SK-N-SH (cell line): ENCODE measurements around the gene BTBD2. TPM values are rescaled to one million over a fixed set of nuclear protein-coding genes. Genes with fewer than 3 reads are reported as not detected.

ENCODE experiments used
- CTCF ChIA-PET: fragments of 300-600, 350-600 bp; formaldehyde crosslinking; extraction: SDS; loops from one replicate; lab custom pipeline; 2021; lab: Yijun Ruan, JAX
- POLR2A ChIA-PET: fragments of 350-600 bp; sonication (Branson Sonifier 250); formaldehyde crosslinking; extraction: SDS; loops from one replicate; lab custom pipeline; 2020; ENCODE audit warnings: antibody characterized with exemption, inconsistent platforms; lab: Yijun Ruan, JAX
- DNase-seq: peaks from one replicate; pipeline ENCODE4 v3.0.0; 2012
- H2AFZ ChIP-seq: fragments of 200-600 bp; sonication (generic); 2 replicates; pipeline ENCODE4 v1.8.1; 2016; ENCODE audit warnings: antibody characterized with exemption, mild to moderate bottlenecking, low read depth
- H3F3A ChIP-seq: fragments of 200-600 bp; sonication (generic); replicated peaks from 2 replicates; pipeline ENCODE3; 2016; ENCODE audit warnings: antibody characterized with exemption, mild to moderate bottlenecking; ENCODE audit not compliant: insufficient read depth
- H3K27ac ChIP-seq, 2 experiments: fragments of 200-500 bp in 1 of 2; fragments of 200-600 bp in 1 of 2; sonication (Bioruptor generic) in 1 of 2; sonication (generic), shearing (Covaris generic) in 1 of 2; 2 replicates each; pipeline versions ENCODE4 v1.5.1 to v1.6.1; 2014 to 2016; ENCODE audit warnings: low read depth in 2 of 2, inconsistent platforms in 1 of 2, low read length in 1 of 2, mild to moderate bottlenecking in 1 of 2, mixed read lengths in 1 of 2
- H3K27me3 ChIP-seq: fragments of 200-600 bp; sonication (generic), shearing (Covaris generic); 2 replicates; pipeline ENCODE4 v1.6.1; 2016; ENCODE audit warnings: mixed run types; ENCODE audit not compliant: insufficient read depth
- H3K36me3 ChIP-seq, 2 experiments: fragments of 200-500 bp in 1 of 2; fragments of 200-600 bp in 1 of 2; sonication (Bioruptor generic) in 1 of 2; sonication (generic) in 1 of 2; replicated peaks in 1 of 2; 2 replicates each; pipeline versions ENCODE3 to v1.5.1; 2014 to 2016; ENCODE audit warnings: low read length in 1 of 2, mild to moderate bottlenecking in 1 of 2; ENCODE audit not compliant: insufficient read depth in 2 of 2, control insufficient read depth in 1 of 2
- H3K4me1 ChIP-seq, 2 experiments: fragments of 200-500 bp in 1 of 2; fragments of 200-600 bp in 1 of 2; sonication (Bioruptor generic) in 1 of 2; sonication (generic), shearing (Covaris generic) in 1 of 2; 2 replicates each; pipeline versions ENCODE4 v1.5.1 to v1.6.1; 2014 to 2016; ENCODE audit warnings: low read depth in 1 of 2, low read length in 1 of 2, mixed run types in 1 of 2; ENCODE audit not compliant: insufficient read depth in 2 of 2, control insufficient read depth in 1 of 2
- H3K4me2 ChIP-seq: fragments of 200-600 bp; sonication (generic), shearing (Covaris generic); 2 replicates; pipeline ENCODE4 v1.6.1; 2017; ENCODE audit warnings: mixed run types
- H3K4me3 ChIP-seq, 2 experiments: fragments of 200-500 bp in 1 of 2; fragments of 200-600 bp in 1 of 2; sonication (Bioruptor generic) in 1 of 2; sonication (generic), shearing (Covaris generic) in 1 of 2; 2 replicates each; pipeline versions ENCODE4 v1.5.1 to v1.8.1; 2014 to 2016; ENCODE audit warnings: low read depth in 2 of 2, inconsistent platforms in 1 of 2, low read length in 1 of 2, mild to moderate bottlenecking in 1 of 2, mixed read lengths in 1 of 2, moderate library complexity in 1 of 2
- H3K79me2 ChIP-seq: fragments of 200-600 bp; sonication (generic); 2 replicates; pipeline ENCODE4 v1.8.1; 2017; ENCODE audit warnings: mild to moderate bottlenecking; ENCODE audit not compliant: insufficient read depth
- H3K9ac ChIP-seq: fragments of 200-600 bp; sonication (generic); 2 replicates; pipeline ENCODE4 v1.6.1; 2017; ENCODE audit warnings: mixed run types
- H3K9me2 ChIP-seq: fragments of 200-600 bp; sonication (generic); 2 replicates; pipeline ENCODE4 v1.6.1; 2017; ENCODE audit warnings: mixed run types
- H3K9me3 ChIP-seq: fragments of 200-600 bp; sonication (generic); 2 replicates; pipeline ENCODE4 v1.6.1; 2017; ENCODE audit warnings: mixed run types, mild to moderate bottlenecking, moderate library complexity
- H4K20me1 ChIP-seq: fragments of 200-600 bp; sonication (generic); 2 replicates; pipeline ENCODE4 v1.6.1; 2017; ENCODE audit warnings: mild to moderate bottlenecking, mixed run types; ENCODE audit not compliant: insufficient read depth
- CTCF ChIP-seq: fragments of 200-600 bp; sonication (generic); IDR thresholded peaks from 2 replicates; pipeline ENCODE4 v1.6.1; 2017; ENCODE audit warnings: antibody characterized with exemption, mild to moderate bottlenecking, moderate library complexity
- EP300 ChIP-seq, 2 experiments: IDR thresholded peaks; 2 replicates each; pipeline versions ENCODE4 v1.4.0 to v1.6.1; 2012; ENCODE audit warnings: borderline replicate concordance in 1 of 2, low read depth in 1 of 2, low read length in 1 of 2
- FOSL2 ChIP-seq: IDR thresholded peaks from 2 replicates; pipeline ENCODE4 v1.4.0; 2012; ENCODE audit warnings: low read depth, mild to moderate bottlenecking, moderate library complexity, borderline replicate concordance
- FOXJ3 ChIP-seq: sonication (generic); formaldehyde crosslinking; IDR thresholded peaks from 2 replicates; pipeline ENCODE4 v1.5.1; 2020; ENCODE audit warnings: mild to moderate bottlenecking, missing genetic modification reagents
- GABPA ChIP-seq: IDR thresholded peaks from 2 replicates; pipeline ENCODE4 v1.4.0; 2012; ENCODE audit warnings: low read depth, mild to moderate bottlenecking
- GATA2 ChIP-seq: sonication (generic); formaldehyde crosslinking; IDR thresholded peaks from 2 replicates; pipeline ENCODE4 v1.5.0; 2020; ENCODE audit warnings: mild to moderate bottlenecking, missing genetic modification reagents
- MEF2A ChIP-seq: IDR thresholded peaks from 2 replicates; pipeline ENCODE4 v1.4.0; 2012; ENCODE audit warnings: low read depth, borderline replicate concordance
- MXI1 ChIP-seq: IDR thresholded peaks from 2 replicates; pipeline ENCODE4 v1.6.1; 2012; ENCODE audit warnings: mild to moderate bottlenecking, low read depth, low read length, improper control_type of control experiment
- NFIC ChIP-seq: IDR thresholded peaks from 2 replicates; pipeline ENCODE4 v1.4.0; 2012; ENCODE audit warnings: borderline replicate concordance
- NRF1 ChIP-seq: IDR thresholded peaks from 2 replicates; pipeline ENCODE4 v1.6.1; 2012; ENCODE audit warnings: low read depth, mild to moderate bottlenecking, low read length
- RCOR1 ChIP-seq: fragments of 150-350 bp; IDR thresholded peaks from 2 replicates; pipeline ENCODE4 v1.6.1; 2017; ENCODE audit warnings: antibody characterized with exemption, low read length
- RXRA ChIP-seq: IDR thresholded peaks from 2 replicates; pipeline ENCODE4 v1.4.0; 2012; ENCODE audit warnings: low read depth, mild to moderate bottlenecking, borderline replicate concordance
- SIN3A ChIP-seq: IDR thresholded peaks from 2 replicates; pipeline ENCODE4 v1.6.1; 2012; ENCODE audit warnings: low read depth, mild to moderate bottlenecking, low read length, moderate library complexity, borderline replicate concordance
- TAF1 ChIP-seq: IDR thresholded peaks from 2 replicates; pipeline ENCODE4 v1.6.1; 2012; ENCODE audit warnings: low read depth, mild to moderate bottlenecking, low read length, moderate library complexity, borderline replicate concordance
- TCF12 ChIP-seq: IDR thresholded peaks from 2 replicates; pipeline ENCODE4 v1.4.0; 2012
- WGBS: methylation state at CpG from one replicate; pipeline ENCODE4 v1.1.6; 2017; ENCODE audit warnings: low lambda C conversion rate; 5-methylcytosine and 5-hydroxymethylcytosine counted together
- polyA plus RNA-seq, 3 experiments: library from polyadenylated mRNA; depleted of rRNA; stranded (reverse); fragments of >200 nt; gene quantifications; 2 replicates each; pipeline ENCODE4 v1.2.3, GENCODE V29; 2012
- TF ChIP-seq, protein P1 (sequence below): fragments of 150-350 bp; IDR thresholded peaks from 2 replicates; pipeline ENCODE4 v1.6.1; 2017; ENCODE audit warnings: antibody characterized with exemption, low read length, low read depth, borderline replicate concordance
- TF ChIP-seq, protein P2 (sequence below): IDR thresholded peaks from 2 replicates; pipeline ENCODE4; 2012
- TF ChIP-seq, protein P3 (sequence below): IDR thresholded peaks from 2 replicates; pipeline ENCODE4 v1.6.1; 2012; ENCODE audit warnings: mild to moderate bottlenecking, low read depth, low read length, moderate library complexity

The BTBD2 gene
- polyA plus RNA-seq, 1 of the 3 experiments (the other 2 are of a cell fraction), result 66.8 TPM

DNA sequence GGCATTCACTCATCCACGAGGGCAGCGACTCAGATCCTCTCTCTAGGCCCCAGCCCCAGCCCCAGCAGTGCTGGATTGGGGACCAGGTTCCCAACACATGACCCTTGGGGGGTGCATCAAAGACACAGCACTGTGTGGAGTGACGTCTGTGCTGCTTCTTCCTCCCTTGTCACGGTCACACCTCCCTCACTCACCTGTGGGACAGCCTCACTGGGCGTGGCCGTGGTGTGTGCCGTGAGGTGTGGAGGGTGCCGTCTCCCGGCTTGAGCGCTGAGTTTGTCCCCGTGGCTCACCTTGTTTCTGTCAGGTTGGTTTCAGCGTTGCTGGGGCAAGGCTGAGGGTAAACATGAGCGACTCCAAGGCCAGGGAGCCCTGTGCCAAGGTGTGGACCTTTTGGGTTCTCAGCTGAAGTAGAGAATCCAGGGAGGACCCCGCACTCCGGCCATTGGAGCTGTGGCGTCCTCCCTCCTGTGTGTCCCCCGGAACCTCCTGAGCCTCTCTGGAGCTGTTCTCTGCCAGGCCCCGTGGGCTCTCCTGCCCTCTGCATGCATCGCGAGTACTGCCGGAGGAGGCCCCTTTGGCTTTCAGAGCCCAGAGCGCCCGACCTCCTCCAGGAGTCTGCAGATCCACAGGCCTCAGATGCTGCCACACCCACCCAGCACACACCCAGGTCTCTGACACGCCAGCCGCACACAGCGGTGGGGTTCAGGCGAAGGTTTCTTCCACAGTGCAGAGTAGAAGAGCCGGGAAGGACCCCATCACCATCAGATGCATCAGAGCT is 40.9 kb downstream of the BTBD2 start:
- Histone ChIP-seq H2AFZ (no peak overlapping the region), H3F3A (no peaks in the 10 kb centered on the region), H3K79me2 (peaks cover 59% of the 10 kb centered on the region; the same call in 1 of the 2 replicates), H3K4me2 (no peak overlapping the region), H3K27me3 (no peaks in the 10 kb centered on the region), H3K9me2 (no peaks in the 10 kb centered on the region), H3K9ac (no peak overlapping the region), H4K20me1 (peaks cover 37% of the 10 kb centered on the region), H3K4me3 (no peak overlapping the region), H3K27ac (no peak overlapping the region), H3K4me1 (no peaks in the 10 kb centered on the region), H3K36me3 (peaks cover 0 to 25% of the 10 kb centered on the region in 2 experiments), H3K9me3 (no peaks in the 10 kb centered on the region)
- POLR2A ChIA-PET, result interaction anchor here (0.5 kb wide), 1 partner anchor 133 kb away, joined by 3 read pairs; no protein-coding TSS in a partner anchor
- WGBS, result 93% methylated on average over 5 of the region's 28 CpGs
- DNase-seq, result no peak
- CTCF ChIA-PET, result no interaction called here
- TF ChIP-seq, protein P1, sequence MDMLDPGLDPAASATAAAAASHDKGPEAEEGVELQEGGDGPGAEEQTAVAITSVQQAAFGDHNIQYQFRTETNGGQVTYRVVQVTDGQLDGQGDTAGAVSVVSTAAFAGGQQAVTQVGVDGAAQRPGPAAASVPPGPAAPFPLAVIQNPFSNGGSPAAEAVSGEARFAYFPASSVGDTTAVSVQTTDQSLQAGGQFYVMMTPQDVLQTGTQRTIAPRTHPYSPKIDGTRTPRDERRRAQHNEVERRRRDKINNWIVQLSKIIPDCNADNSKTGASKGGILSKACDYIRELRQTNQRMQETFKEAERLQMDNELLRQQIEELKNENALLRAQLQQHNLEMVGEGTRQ, result no peak
- TF ChIP-seq CTCF, result no peak
- TF ChIP-seq, all 33 proteins: peak for 0

DNA sequence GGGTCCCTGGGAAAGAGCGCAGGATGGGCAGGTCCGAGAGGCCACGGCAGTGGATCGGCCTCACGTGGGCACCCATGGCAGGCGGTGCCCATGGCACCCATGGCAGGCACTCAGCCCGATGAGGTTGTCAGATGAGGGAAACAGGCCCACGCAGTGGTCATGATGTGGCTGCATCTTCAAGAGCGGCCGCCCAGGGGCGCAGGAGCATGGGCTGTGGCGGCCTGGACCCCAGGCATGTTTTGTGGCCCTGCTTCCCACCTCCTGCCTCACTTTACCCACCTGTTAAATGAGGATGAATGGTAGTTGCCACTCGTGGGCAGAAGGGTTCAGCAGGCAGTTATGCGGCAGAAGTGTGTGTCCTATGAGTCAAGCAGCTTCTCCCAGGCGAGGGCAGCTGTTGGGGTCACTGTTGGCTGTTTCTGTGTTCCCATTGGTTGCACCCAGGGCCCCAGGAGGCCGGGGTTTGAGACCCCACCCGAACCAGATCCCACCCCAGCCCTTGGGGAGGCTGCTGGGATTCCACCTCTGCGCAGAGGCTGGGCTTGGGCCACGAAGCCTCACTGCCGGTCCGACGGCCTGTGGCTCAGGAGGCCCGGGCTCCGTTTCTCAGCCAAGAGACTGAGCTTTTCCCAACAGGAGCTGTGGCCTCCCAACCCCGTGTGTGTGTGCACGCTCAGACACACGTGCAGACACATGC is 44.6 kb downstream of the BTBD2 start:
- H4K20me1 ChIP-seq, result peaks cover 32% of the 10 kb centered on the region
- no peak overlapping the region for H3K9ac ChIP-seq
- no peaks in the 10 kb centered on the region for H3K27me3 ChIP-seq
- 97% methylated on average over 5 of the region's 27 CpGs for WGBS
- peaks cover 0 to 22% of the 10 kb centered on the region in 2 experiments for H3K36me3 ChIP-seq
- no peak overlapping the region for H3K27ac ChIP-seq
- H3K4me3 ChIP-seq, result no peak overlapping the region
- no peak overlapping the region for H2AFZ ChIP-seq
- peaks cover 43% of the 10 kb centered on the region; the same call in 1 of the 2 replicates for H3K79me2 ChIP-seq
- POLR2A ChIA-PET, result no interaction called here
- no peak overlapping the region for H3K4me2 ChIP-seq
- CTCF ChIA-PET, result interaction anchor here (1.4 to 2.6 kb wide), 2 partner anchors 25 to 42 kb away, joined by 3 to 7 read pairs; no protein-coding TSS in a partner anchor
- no peak for DNase-seq
- no peaks in the 10 kb centered on the region for H3F3A ChIP-seq
- no peaks in the 10 kb centered on the region for H3K9me2 ChIP-seq
- no peaks in the 10 kb centered on the region; a peak in 1 of 4 replicates for H3K4me1 ChIP-seq
- no peaks in the 10 kb centered on the region for H3K9me3 ChIP-seq
- TF ChIP-seq EP300 (IDR thresholded peaks at IDR 0.05; ENCODE audit: borderline replicate concordance in 1 of 2, low read depth in 1 of 2, low read length in 1 of 2) (no peak), GABPA (no peak), SIN3A (no peak), TCF12 (no peak), FOSL2 (no peak), MEF2A (no peak), NRF1 (no peak), GATA2 (CRISPR knock-in tag) (no peak), FOXJ3 (CRISPR knock-in tag) (no peak), RCOR1 (no peak), TAF1 (no peak), NFIC (no peak), RXRA (no peak), MXI1 (no peak)
- TF ChIP-seq, protein P2, sequence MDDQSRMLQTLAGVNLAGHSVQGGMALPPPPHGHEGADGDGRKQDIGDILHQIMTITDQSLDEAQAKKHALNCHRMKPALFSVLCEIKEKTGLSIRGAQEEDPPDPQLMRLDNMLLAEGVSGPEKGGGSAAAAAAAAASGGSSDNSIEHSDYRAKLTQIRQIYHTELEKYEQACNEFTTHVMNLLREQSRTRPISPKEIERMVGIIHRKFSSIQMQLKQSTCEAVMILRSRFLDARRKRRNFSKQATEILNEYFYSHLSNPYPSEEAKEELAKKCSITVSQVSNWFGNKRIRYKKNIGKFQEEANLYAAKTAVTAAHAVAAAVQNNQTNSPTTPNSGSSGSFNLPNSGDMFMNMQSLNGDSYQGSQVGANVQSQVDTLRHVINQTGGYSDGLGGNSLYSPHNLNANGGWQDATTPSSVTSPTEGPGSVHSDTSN, result no peak
- TF ChIP-seq, protein P3, sequence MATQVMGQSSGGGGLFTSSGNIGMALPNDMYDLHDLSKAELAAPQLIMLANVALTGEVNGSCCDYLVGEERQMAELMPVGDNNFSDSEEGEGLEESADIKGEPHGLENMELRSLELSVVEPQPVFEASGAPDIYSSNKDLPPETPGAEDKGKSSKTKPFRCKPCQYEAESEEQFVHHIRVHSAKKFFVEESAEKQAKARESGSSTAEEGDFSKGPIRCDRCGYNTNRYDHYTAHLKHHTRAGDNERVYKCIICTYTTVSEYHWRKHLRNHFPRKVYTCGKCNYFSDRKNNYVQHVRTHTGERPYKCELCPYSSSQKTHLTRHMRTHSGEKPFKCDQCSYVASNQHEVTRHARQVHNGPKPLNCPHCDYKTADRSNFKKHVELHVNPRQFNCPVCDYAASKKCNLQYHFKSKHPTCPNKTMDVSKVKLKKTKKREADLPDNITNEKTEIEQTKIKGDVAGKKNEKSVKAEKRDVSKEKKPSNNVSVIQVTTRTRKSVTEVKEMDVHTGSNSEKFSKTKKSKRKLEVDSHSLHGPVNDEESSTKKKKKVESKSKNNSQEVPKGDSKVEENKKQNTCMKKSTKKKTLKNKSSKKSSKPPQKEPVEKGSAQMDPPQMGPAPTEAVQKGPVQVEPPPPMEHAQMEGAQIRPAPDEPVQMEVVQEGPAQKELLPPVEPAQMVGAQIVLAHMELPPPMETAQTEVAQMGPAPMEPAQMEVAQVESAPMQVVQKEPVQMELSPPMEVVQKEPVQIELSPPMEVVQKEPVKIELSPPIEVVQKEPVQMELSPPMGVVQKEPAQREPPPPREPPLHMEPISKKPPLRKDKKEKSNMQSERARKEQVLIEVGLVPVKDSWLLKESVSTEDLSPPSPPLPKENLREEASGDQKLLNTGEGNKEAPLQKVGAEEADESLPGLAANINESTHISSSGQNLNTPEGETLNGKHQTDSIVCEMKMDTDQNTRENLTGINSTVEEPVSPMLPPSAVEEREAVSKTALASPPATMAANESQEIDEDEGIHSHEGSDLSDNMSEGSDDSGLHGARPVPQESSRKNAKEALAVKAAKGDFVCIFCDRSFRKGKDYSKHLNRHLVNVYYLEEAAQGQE, result no peak
